GM19238 (cell line): Measurements from ENCODE around the gene FZR1.
"Not testable (repeated sequence)": the region's sequence is repeated elsewhere in the genome, so short reads cannot be mapped to it uniquely, and the experiment has no call there.

Source experiments
- DNase-seq: peaks from one replicate; pipeline ENCODE4 v3.0.0; 2011; ENCODE audit warnings: low spot score; ENCODE audit not compliant: insufficient read length

Gene FZR1

DNA sequence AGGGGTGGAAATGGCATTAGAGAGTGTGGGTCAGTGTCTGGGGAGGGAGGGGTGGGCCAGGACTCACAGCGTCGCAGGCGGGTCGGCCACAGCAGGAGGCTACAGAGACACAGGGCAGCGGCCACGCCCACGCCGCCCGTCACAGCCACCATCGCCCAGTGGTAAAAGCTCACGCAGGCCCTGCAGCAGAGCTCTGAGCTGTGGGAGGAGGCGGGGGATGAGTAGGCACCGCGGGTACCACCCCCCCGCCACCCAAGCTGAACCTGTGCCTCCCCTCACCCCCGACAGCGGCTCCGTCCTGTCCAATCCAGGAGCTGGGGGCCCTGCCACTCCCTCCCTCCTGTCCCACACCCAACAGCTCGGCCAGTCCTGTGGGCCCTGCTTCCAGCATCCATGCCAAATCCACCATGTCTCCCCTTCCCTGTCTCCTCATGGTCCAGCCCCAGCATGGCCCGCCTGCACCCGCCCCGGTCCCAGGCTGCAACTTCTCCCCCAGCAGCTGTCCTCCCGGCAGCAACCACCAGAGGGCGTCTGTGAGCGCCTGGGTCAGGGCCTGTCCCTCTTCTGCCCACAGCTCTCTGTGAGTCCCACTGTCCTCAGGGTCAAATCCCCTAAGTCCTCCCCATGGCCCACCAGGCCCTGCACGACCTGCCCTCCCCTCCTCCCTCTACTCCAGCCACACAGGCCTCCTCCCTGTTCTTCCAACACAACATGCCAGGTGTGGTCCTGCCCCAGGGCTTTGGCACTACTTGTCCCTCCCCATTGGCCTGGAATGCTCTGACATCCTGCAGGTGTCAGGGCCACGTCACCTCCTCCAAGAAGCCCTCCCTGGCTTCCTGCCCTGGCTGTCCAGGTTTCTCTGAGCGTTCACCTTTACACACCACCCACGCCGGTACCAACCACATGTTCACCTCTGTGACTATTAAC is 38.9 kb downstream of the FZR1 start:
- DNase-seq, result peak; percentile 87

DNA sequence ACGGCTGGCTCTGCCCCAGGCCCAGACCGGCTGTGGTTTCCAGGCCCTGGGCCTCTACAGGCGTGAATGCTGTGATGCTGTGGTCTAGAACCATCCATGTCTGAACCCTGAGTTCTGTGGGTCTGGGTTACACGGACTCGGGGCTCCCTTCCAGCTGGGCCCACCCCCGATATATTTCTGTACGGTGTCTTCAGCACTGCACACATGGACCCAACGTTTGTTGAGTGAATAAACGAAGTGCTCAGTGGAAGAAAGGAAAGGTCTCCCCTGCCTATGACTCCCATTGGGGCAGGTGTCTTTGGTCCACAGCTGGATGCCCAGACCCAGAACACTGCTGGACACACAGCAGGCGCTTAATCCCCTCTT is 39.5 kb downstream of the FZR1 start:
- no peak for DNase-seq

- no peak for DNase-seq
Measured at GRCh38 chr19:3546119-3546518, 40.0 kb downstream of the FZR1 start.

GRCh38 chr19:3547301-3547731 is 41.2 kb downstream of the FZR1 start:
- no peak for DNase-seq

GRCh38 chr19:3547767-3548282 is 41.7 kb downstream of the FZR1 start:
- DNase-seq, result no peak

DNA sequence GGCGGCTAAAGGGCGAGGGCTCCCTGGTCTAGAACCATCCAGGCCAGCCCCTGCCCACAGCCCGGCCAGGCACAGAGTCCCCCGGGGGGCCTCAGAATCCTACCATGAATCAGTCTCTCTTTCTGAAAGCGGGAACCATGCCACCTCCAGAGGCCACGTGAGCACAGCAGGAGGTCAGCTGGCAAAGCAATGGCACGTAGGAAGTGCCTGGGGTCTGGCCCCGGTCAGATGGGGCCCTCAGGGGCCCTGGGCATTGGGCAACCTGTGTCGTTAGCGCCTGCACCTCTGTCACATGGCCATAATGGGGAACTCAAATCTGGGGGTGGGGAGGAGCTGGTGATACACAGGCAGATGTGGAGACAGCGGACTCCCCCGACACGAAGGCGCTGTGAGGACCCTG is 42.5 kb downstream of the FZR1 start:
- DNase-seq, result no peak

GRCh38 chr19:3549816-3550215 is 43.7 kb downstream of the FZR1 start:
- DNase-seq, result no peak

GRCh38 chr19:3550947-3551791 is 45.1 kb downstream of the FZR1 start:
- DNase-seq, result no peak

- DNase-seq, result no peak
Measured at GRCh38 chr19:3551792-3552095, 45.6 kb downstream of the FZR1 start.

- no peak for DNase-seq
Measured at GRCh38 chr19:3554254-3555083, 48.4 kb downstream of the FZR1 start.

GRCh38 chr19:3555653-3556422 is 49.7 kb downstream of the FZR1 start:
- DNase-seq, result no peak

DNA sequence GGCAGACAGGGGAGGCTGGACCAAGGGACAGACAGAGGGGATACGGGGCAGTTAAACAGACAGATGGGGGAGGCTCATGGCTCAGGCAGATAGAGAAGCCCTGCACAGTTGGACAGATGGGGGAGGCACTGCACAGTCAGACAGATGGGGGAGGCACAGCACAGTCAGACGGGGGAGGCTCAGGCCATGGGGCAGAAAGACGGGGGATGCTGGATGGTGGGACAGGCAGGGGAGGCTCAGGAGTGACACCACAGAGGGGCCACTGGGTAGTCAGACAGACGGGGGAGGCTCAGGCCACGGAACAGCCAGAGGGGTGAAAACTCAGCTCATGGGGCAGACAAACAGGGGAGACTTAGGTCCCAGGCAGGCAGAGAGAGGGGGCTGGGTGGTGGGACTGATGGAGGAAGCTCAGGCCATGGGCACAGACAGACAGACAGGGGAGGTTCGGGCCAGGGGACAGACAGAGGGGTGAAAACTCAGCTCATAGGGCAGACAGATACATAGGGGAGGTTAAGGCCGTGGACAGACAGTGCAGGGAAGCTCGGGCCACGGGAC is 50.4 kb downstream of the FZR1 start:
- no peak for DNase-seq

DNA sequence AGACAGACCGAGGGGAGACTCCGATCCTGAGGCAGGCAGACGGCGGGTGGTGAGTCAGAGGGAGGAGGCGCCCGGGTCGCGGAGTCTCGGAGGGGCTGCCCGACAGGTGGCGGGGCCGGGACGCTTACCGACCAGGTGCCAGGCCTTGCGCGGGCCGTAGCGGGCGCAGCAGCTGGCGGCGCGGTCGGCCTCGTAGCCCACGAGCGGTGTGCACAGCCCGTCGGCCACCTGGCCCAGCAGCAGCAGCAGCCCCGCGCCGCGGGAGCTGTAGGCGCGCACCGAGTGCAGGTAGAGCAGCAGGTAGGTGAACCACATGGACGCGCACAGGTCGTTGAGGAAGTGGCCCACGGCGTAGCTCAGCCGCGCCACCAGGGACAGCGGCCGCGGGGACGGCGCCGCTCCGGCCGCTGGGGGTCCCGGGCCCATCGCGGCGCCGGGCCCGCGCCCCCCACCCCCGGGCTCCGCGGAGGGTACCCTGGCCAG is 50.9 kb downstream of the FZR1 start:
- DNase-seq, result peak; percentile 66

GRCh38 chr19:3557461-3558248 is 51.5 kb downstream of the FZR1 start, which contains the start of gene MFSD12:
Gene MFSD12 (minus strand): TSS chr19:3557586. CDS start chr19:3557403, 183 bp downstream.
- DNase-seq, result peak; percentile 100

GRCh38 chr19:3563709-3564524 is 57.8 kb downstream of the FZR1 start:
- DNase-seq, result no peak

GRCh38 chr19:3565139-3565538 is 59.0 kb downstream of the FZR1 start:
- no peak for DNase-seq

DNA sequence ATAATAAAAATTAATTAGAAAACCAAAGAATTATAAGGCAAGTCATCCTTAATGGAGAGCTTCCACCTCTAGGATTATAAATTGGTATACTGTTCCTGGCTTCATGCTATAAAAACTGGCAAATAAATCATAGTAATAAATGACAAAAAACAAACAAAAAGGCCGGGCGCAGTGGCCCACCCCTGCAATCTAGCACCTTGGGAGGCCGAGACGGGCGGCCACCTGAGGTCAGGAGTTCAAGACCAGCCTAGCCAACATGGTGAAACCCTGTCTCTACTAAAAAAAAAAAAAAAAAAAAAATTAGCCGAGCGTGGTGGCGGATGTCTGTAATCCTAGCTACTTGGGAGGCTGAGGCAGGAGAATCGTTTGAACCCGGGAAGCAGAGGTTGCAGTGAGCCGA is 63.9 kb downstream of the FZR1 start:
- DNase-seq, result not testable (repeated sequence)

GRCh38 chr19:3570606-3571011 is 64.5 kb downstream of the FZR1 start:
- no peak for DNase-seq
